K562 (cell line): ENCODE data around the gene SHLD1. TPM values are rescaled to one million over a fixed set of nuclear protein-coding genes. Genes with fewer than 3 reads are reported as not detected.

Source experiments
- ATAC-seq: fragments of 200-7000 bp; cut with Tn5 transposase; 3 replicates; pipeline ENCODE4 v1.9.1; 2020; ENCODE audit warnings: moderate library complexity
- BruUV-seq: library from RNA; stranded (reverse); fragments of 400-500 nt; replicated peaks from 2 replicates; lab custom pipeline; 2021; lab: Mats Ljungman, UMichigan
- CTCF ChIA-PET: fragments of 300-600 bp; formaldehyde crosslinking; extraction: SDS; loops from one replicate; lab custom pipeline; 2021; ENCODE audit warnings: low intra/inter-chr PET ratio; lab: Yijun Ruan, JAX
- POLR2A ChIA-PET: fragments of 300-600, 350-650 bp; sonication (Branson Sonifier 250); formaldehyde crosslinking; extraction: SDS; loops from one replicate; lab custom pipeline; 2021; ENCODE audit warnings: antibody characterized with exemption, inconsistent platforms; lab: Yijun Ruan, JAX
- DNase-seq, 4 experiments: peaks; one replicate each; pipeline versions ENCODE4 v3.0.0 to v3.0.0-alpha.2; 2011 to 2018; ENCODE audit warnings: low spot score in 3 of 4, mixed read lengths in 3 of 4; ENCODE audit errors: extremely low read depth in 1 of 4
- FAIRE-seq: peaks from 2 replicates; lab custom pipeline; 2011; peaks lifted over from hg19 to GRCh38; lab: Jason Lieb, UNC
- H2AFZ ChIP-seq: 2 replicates; pipeline ENCODE4 v1.6.0; 2011; ENCODE audit warnings: low read depth, low read length, control low read depth, inconsistent platforms
- H3K27ac ChIP-seq: fragments of 200-600 bp; 3 replicates; pipeline ENCODE4 v1.8.0; 2011; ENCODE audit warnings: low read depth, mild to moderate bottlenecking, control low read depth, inconsistent platforms, low read length, moderate library complexity, mixed read lengths; ENCODE audit errors: extremely low read depth
- H3K27me3 ChIP-seq, 2 experiments: fragments of 300-600 bp in 1 of 2; 2 replicates in 1 of 2; 3 replicates in 1 of 2; pipeline versions ENCODE4 v1.6.0 to v1.8.0; 2011; ENCODE audit warnings: inconsistent platforms in 2 of 2, low read length in 2 of 2, mild to moderate bottlenecking in 1 of 2, mixed read lengths in 1 of 2, moderate library complexity in 1 of 2; ENCODE audit not compliant: control insufficient read depth in 2 of 2, insufficient read depth in 2 of 2
- H3K36me3 ChIP-seq: fragments of 300-600 bp; 3 replicates; pipeline ENCODE4 v1.8.0; 2011; ENCODE audit warnings: mild to moderate bottlenecking, low read length, inconsistent platforms; ENCODE audit not compliant: control insufficient read depth, insufficient read depth
- H3K4me1 ChIP-seq, 2 experiments: fragments of 200-600 bp in 1 of 2; replicated peaks in 1 of 2; 2 replicates in 1 of 2; 3 replicates in 1 of 2; pipeline versions ENCODE4 v1.5.1 to v1.8.0; 2011; ENCODE audit warnings: inconsistent platforms in 2 of 2, low read length in 2 of 2, mild to moderate bottlenecking in 1 of 2, mixed read lengths in 1 of 2, moderate library complexity in 1 of 2; ENCODE audit not compliant: control insufficient read depth in 2 of 2, insufficient read depth in 2 of 2
- H3K4me2 ChIP-seq: 2 replicates; pipeline ENCODE4 v1.6.1; 2011; ENCODE audit warnings: low read length, control low read depth, inconsistent platforms, mixed read lengths; ENCODE audit not compliant: insufficient read depth
- H3K4me3 ChIP-seq: fragments of 200-600 bp; sonication (generic), shearing (Covaris generic); 2 replicates; pipeline ENCODE4 v1.5.1; 2016; ENCODE audit warnings: control low read depth, inconsistent platforms
- H3K79me2 ChIP-seq: fragments of 200-600 bp; 3 replicates; pipeline ENCODE4 v1.8.0; 2011; ENCODE audit warnings: low read length, inconsistent platforms; ENCODE audit not compliant: control insufficient read depth, insufficient read depth
- H3K9ac ChIP-seq, 2 experiments: 2 replicates each; pipeline versions ENCODE4 v1.6.0 to v1.6.1; 2011; ENCODE audit warnings: low read depth in 2 of 2, low read length in 2 of 2, control low read depth in 1 of 2, inconsistent platforms in 1 of 2, mild to moderate bottlenecking in 1 of 2, mixed read lengths in 1 of 2; ENCODE audit not compliant: insufficient read depth in 1 of 2
- H3K9me1 ChIP-seq: one replicate; pipeline ENCODE4 v1.6.0; 2011; ENCODE audit warnings: inconsistent platforms, mild to moderate bottlenecking, low read length, moderate library complexity; ENCODE audit not compliant: control insufficient read depth, insufficient read depth
- H3K9me3 ChIP-seq: replicated peaks from 2 replicates; pipeline ENCODE4 v1.5.1; 2011; ENCODE audit warnings: low read depth, low read length, inconsistent platforms; ENCODE audit not compliant: control insufficient read depth, insufficient read depth
- H4K20me1 ChIP-seq: replicated peaks from 2 replicates; pipeline ENCODE4 v1.6.1; 2011; ENCODE audit warnings: low read length, inconsistent platforms, mixed read lengths; ENCODE audit not compliant: control insufficient read depth, insufficient read depth
- WGBS: fragments of 100-300 bp; shearing (Covaris generic); methylation state at CpG from one replicate; pipeline ENCODE4 v1.1.6; 2016; ENCODE audit warnings: low coverage, mixed read lengths; ENCODE audit not compliant: insufficient coverage; ENCODE audit errors: missing lambda C conversion rate; 5-methylcytosine and 5-hydroxymethylcytosine counted together
- in situ Hi-C: fragments of 300-500 bp; cut with MboI; formaldehyde crosslinking; loops from 4 replicates; pipeline ENCODE4 v1.15.0; 2018; ENCODE audit warnings: inconsistent platforms, mixed read lengths
- intact Hi-C: fragments of 100-400 bp; cut with micrococcal nuclease; formaldehyde crosslinking; loops from 2 replicates; pipeline ENCODE4 v1.14.2; 2022
- polyA plus RNA-seq, 8 experiments: library from polyadenylated mRNA; depleted of rRNA in 4 of 8; stranded (reverse) in 5 of 8; unstranded in 3 of 8; fragments of >200 nt; fragmentation: Nextera tagmentation in 2 of 8; fragmentation: Illumina TruSeq in 1 of 8; extraction: Ambion mirVana in 2 of 8; extraction: Trizol in 1 of 8; gene quantifications; 2 replicates each; pipeline versions ENCODE4 v1.2.1 to v1.2.3, GENCODE V29; 2011 to 2014; ENCODE audit warnings: inconsistent platforms in 1 of 8, missing spikeins in 1 of 8
- total RNA-seq, 7 experiments: library from RNA; depleted of rRNA in 6 of 7; stranded (reverse); fragments of >200 nt in 6 of 7; fragmentation: Illumina TruSeq in 2 of 7; extraction: Trizol in 2 of 7; gene quantifications; 2 replicates each; pipeline versions ENCODE4 v1.2.1 to v1.2.3, GENCODE V29; 2011 to 2021; ENCODE audit warnings: low replicate concordance in 1 of 7
- TF ChIP-seq, protein P1 (sequence below): sonication (generic); formaldehyde crosslinking; IDR thresholded peaks from 2 replicates; pipeline ENCODE4 v1.8.0; 2023; ENCODE audit warnings: mild to moderate bottlenecking, missing genetic modification reagents
- TF ChIP-seq, protein P2 (sequence below): sonication (generic); formaldehyde crosslinking; IDR thresholded peaks from 2 replicates; pipeline ENCODE4 v1.8.1; 2023; ENCODE audit warnings: mild to moderate bottlenecking, missing genetic modification reagents
- TF ChIP-seq, protein P3 (sequence below): fragments of 250-450 bp; sonication (Bioruptor Pico); IDR thresholded peaks from 2 replicates; pipeline ENCODE4 v1.4.0; 2020; ENCODE audit warnings: mild to moderate bottlenecking, moderate library complexity
- TF ChIP-seq, protein P4 (sequence below): fragments of 450-650 bp; formaldehyde crosslinking; conservative IDR thresholded peaks from 2 replicates; pipeline ENCODE4 v1.4.0; 2022; ENCODE audit warnings: mild to moderate bottlenecking, missing genetic modification characterization

Gene SHLD1
- total and polyA plus RNA-seq, 9 of the 15 experiments (the other 6 are each of a cell fraction or from before 2014, with no cell fraction given): 3.7 to 21.6 (median 8.2) TPM

DNA sequence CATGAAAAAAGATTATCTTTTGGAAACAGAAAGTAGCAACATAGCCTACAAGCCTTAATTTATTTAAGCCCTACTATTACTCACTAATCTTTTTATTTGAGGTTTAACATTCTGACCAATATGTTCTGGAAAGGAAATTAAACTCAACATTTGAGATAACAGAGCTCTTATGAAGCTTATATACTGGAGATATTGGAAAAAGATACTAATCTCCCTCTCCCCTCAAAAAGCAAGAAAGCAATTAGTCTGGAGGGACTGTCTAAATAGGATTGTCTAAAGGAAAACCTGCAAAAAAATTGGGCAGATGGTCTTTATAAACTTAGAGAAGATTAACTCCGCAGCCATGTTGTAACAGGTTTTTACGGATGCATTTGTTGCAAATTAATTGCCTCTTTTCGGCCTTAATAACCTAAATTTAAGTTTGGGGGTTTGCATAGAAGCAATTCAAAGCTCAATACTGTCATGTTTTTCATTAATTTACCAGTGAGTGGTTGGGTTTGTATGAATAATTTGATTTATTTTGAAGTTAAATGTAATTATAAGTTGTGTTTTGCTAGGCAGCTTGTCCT, 79.1 kb downstream of the SHLD1 start:
- Histone ChIP-seq H3K9me1 (no peaks in the 10 kb centered on the region), H3K4me3 (no peak overlapping the region), H3K79me2 (no peaks in the 10 kb centered on the region), H3K9ac (no peak overlapping the region), H4K20me1 (no peaks in the 10 kb centered on the region), H3K4me1 (no peaks in the 10 kb centered on the region; a peak in 1 of 5 replicates), H3K27me3 (no peaks in the 10 kb centered on the region), H2AFZ (no peak overlapping the region), H3K9me3 (no peaks in the 10 kb centered on the region), H3K36me3 (no peaks in the 10 kb centered on the region), H3K27ac (no peak overlapping the region), H3K4me2 (no peak overlapping the region)
- ATAC-seq: no peak
- intact Hi-C loops (no loop called here), in situ Hi-C loops (no loop called here)
- no peak for FAIRE-seq
- whole genome bisulfite sequencing: 35% methylated on average over 3 of the region's 3 CpGs
- TF ChIP-seq, protein P1, sequence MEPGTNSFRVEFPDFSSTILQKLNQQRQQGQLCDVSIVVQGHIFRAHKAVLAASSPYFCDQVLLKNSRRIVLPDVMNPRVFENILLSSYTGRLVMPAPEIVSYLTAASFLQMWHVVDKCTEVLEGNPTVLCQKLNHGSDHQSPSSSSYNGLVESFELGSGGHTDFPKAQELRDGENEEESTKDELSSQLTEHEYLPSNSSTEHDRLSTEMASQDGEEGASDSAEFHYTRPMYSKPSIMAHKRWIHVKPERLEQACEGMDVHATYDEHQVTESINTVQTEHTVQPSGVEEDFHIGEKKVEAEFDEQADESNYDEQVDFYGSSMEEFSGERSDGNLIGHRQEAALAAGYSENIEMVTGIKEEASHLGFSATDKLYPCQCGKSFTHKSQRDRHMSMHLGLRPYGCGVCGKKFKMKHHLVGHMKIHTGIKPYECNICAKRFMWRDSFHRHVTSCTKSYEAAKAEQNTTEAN (CRISPR knock-in tag): no peak
- TF ChIP-seq, protein P2, sequence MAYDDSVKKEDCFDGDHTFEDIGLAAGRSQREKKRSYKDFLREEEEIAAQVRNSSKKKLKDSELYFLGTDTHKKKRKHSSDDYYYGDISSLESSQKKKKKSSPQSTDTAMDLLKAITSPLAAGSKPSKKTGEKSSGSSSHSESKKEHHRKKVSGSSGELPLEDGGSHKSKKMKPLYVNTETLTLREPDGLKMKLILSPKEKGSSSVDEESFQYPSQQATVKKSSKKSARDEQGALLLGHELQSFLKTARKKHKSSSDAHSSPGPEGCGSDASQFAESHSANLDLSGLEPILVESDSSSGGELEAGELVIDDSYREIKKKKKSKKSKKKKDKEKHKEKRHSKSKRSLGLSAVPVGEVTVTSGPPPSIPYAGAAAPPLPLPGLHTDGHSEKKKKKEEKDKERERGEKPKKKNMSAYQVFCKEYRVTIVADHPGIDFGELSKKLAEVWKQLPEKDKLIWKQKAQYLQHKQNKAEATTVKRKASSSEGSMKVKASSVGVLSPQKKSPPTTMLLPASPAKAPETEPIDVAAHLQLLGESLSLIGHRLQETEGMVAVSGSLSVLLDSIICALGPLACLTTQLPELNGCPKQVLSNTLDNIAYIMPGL (CRISPR knock-in tag): no peak
- TF ChIP-seq, protein P3, sequence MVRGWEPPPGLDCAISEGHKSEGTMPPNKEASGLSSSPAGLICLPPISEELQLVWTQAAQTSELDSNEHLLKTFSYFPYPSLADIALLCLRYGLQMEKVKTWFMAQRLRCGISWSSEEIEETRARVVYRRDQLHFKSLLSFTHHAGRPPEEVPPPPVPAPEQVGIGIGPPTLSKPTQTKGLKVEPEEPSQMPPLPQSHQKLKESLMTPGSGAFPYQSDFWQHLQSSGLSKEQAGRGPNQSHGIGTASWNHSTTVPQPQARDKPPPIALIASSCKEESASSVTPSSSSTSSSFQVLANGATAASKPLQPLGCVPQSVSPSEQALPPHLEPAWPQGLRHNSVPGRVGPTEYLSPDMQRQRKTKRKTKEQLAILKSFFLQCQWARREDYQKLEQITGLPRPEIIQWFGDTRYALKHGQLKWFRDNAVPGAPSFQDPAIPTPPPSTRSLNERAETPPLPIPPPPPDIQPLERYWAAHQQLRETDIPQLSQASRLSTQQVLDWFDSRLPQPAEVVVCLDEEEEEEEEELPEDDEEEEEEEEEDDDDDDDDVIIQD (CRISPR knock-in tag): no peak
- TF ChIP-seq, protein P4, sequence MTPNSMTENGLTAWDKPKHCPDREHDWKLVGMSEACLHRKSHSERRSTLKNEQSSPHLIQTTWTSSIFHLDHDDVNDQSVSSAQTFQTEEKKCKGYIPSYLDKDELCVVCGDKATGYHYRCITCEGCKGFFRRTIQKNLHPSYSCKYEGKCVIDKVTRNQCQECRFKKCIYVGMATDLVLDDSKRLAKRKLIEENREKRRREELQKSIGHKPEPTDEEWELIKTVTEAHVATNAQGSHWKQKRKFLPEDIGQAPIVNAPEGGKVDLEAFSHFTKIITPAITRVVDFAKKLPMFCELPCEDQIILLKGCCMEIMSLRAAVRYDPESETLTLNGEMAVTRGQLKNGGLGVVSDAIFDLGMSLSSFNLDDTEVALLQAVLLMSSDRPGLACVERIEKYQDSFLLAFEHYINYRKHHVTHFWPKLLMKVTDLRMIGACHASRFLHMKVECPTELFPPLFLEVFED (CRISPR knock-in tag): no peak
- CTCF ChIA-PET: no interaction called here
- POLR2A ChIA-PET: interaction anchor here (0.6 kb wide), 1 partner anchor 32 kb away, joined by 4 read pairs; no protein-coding TSS in a partner anchor
- DNase-seq: no peak
- no TSS peak for BruUV-seq
